Measurements from ENCODE around the gene PHF2.

PHF2 gene

DNA sequence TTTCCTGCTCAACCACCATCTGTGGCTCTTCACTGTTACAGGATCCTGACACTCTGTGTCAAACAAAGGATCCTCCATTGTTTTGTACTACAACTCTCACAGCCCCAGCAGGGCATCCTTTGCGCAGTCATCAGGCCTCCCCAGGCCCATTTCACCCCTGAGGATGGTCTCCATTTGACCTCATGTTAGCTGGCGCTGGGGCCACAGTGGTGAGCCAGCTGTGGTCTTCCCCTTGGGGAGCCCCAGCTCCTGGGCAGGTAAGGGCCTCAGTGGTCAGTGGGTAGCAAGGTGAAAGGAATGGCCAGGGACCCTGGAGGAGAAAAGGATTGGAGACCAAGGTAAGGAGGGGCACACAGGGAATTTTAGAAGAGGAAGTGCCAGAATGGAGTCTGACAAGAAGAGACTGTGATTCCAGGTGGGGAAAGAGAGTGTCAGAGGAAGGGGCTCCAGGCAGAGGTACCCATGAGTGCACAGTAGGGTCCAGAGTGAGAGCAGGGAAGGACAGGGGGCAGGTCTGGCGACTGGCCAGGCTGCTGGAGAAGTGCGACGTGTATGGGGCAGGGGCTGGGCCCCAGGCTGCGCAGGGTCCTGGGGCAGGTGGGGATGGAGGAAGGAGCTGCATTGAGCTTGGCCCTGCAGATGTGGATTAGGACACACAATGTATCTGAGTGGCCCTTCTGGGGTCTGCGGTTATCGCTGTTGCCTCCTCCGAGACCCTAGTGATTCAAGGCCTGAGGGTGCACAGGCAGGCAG lies 109.9 kb downstream of the PHF2 start:
- no peak for TF ChIP-seq ZNF274 (IDR thresholded peaks at IDR 0.05; ENCODE audit: low read depth, low read length)
- H3K4me3 ChIP-seq (ENCODE audit: low read length) = no peak overlapping the region

- no peak overlapping the region for H3K4me3 ChIP-seq (ENCODE audit: low read length)
Measured at GRCh38 chr9:93686880-93687236, 110.5 kb downstream of the PHF2 start.

GRCh38 chr9:93690618-93691017 lies 114.2 kb downstream of the PHF2 start:
- no peak for TF ChIP-seq ZNF274 (IDR thresholded peaks at IDR 0.05; ENCODE audit: low read depth, low read length)
- H3K4me3 ChIP-seq (ENCODE audit: low read length) = no peak overlapping the region

More at GRCh38 chr9:93686880-93687236, 110.5 kb downstream of the PHF2 start:
- no peak for TF ChIP-seq ZNF274 (IDR thresholded peaks at IDR 0.05; ENCODE audit: low read depth, low read length)

- no peak overlapping the region for H3K4me3 ChIP-seq (ENCODE audit: low read length)
- TF ChIP-seq ZNF274 (IDR thresholded peaks at IDR 0.05; ENCODE audit: low read depth, low read length) = no peak
Measured at GRCh38 chr9:93693129-93693528, 116.7 kb downstream of the PHF2 start.

- no peak overlapping the region for H3K4me3 ChIP-seq (ENCODE audit: low read length)
- TF ChIP-seq ZNF274 (IDR thresholded peaks at IDR 0.05; ENCODE audit: low read depth, low read length) = no peak
Measured at GRCh38 chr9:93697352-93698139, 121.2 kb downstream of the PHF2 start.

GRCh38 chr9:93698140-93698908 lies 121.9 kb downstream of the PHF2 start:
- no peak for TF ChIP-seq ZNF274 (IDR thresholded peaks at IDR 0.05; ENCODE audit: low read depth, low read length)
- no peak overlapping the region for H3K4me3 ChIP-seq (ENCODE audit: low read length)

- no peak for TF ChIP-seq ZNF274 (IDR thresholded peaks at IDR 0.05; ENCODE audit: low read depth, low read length)
- no peak overlapping the region for H3K4me3 ChIP-seq (ENCODE audit: low read length)
Measured at GRCh38 chr9:93699650-93700049, 123.3 kb downstream of the PHF2 start.

- TF ChIP-seq ZNF274 (IDR thresholded peaks at IDR 0.05; ENCODE audit: low read depth, low read length) = no peak
Measured at GRCh38 chr9:93701494-93702218, 125.3 kb downstream of the PHF2 start.

GRCh38 chr9:93702261-93702660 lies 125.9 kb downstream of the PHF2 start:
- no peak for TF ChIP-seq ZNF274 (IDR thresholded peaks at IDR 0.05; ENCODE audit: low read depth, low read length)
- H3K4me3 ChIP-seq (ENCODE audit: low read length) = no peak overlapping the region

More at GRCh38 chr9:93701494-93702218, 125.3 kb downstream of the PHF2 start:
- no peak overlapping the region for H3K4me3 ChIP-seq (ENCODE audit: low read length)

DNA sequence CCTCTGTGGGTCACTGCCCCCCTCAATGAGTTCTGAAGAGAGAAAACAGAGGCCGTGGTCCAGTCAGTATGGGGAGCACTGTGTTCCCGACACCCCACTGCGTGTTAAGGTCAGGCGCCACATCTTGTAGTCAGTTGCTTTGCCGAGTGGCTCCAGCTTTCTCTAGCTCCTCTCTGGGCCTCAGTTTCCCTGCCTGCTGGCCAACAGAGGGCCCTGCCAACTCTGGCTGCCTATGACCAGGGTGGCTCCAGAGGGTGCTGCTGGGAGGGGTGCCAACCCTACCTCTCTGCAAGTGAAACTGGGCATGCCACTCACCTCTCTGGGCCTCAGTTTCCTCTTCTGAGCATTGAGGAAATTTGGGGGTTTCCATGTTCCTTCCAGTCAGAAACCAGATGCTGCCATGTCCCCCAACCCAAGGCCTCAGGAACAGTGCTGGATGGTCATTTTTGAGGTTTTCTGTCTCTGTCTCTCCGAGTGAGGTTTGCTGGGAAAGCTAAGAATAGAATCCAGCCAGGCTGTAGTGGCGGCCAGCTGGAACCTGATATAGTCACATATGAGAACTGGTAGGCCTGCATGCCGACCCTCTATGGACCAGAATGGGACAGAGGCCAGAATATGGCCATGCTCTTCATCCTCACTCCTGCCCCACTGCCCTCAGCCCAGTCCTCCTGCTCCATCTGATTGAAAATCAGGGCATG lies 132.1 kb downstream of the PHF2 start:
- H3K4me3 ChIP-seq (ENCODE audit: low read length) = no peak overlapping the region
- no peak for TF ChIP-seq ZNF274 (IDR thresholded peaks at IDR 0.05; ENCODE audit: low read depth, low read length)

DNA sequence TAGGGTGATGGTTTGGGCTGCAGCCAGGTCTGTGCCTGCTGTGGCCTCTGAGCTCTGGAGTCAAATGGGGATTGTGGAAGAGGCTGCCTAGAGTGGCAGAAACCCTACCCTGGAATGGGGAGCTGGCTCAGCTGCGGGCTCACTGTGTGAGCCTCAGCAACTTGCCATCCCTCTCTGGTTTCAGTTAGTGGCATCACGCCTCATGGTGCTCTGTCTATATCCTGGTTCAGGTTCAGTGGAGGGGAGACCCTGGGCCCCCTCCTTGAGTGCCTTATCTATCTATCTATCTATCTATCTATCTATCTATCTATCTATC lies 132.6 kb downstream of the PHF2 start:
- no peak overlapping the region for H3K4me3 ChIP-seq (ENCODE audit: low read length)
- no peak for TF ChIP-seq ZNF274 (IDR thresholded peaks at IDR 0.05; ENCODE audit: low read depth, low read length)

- TF ChIP-seq ZNF274 (IDR thresholded peaks at IDR 0.05; ENCODE audit: low read depth, low read length) = no peak
- H3K4me3 ChIP-seq (ENCODE audit: low read length) = no peak overlapping the region
Measured at GRCh38 chr9:93709600-93710369, 133.4 kb downstream of the PHF2 start.

- H3K4me3 ChIP-seq (ENCODE audit: low read length) = no peak overlapping the region
Measured at GRCh38 chr9:93710370-93710723, 134.0 kb downstream of the PHF2 start.

More at GRCh38 chr9:93710370-93710723, 134.0 kb downstream of the PHF2 start:
- no peak for TF ChIP-seq ZNF274 (IDR thresholded peaks at IDR 0.05; ENCODE audit: low read depth, low read length)

Data from GM08714 (cell line).